Measurements from ENCODE around the gene TMEM143. TPM values are rescaled to one million over a fixed set of nuclear protein-coding genes. Genes with fewer than 3 reads are reported as not detected.
"Not testable (repeated sequence)": the region's sequence is repeated elsewhere in the genome, so short reads cannot be mapped to it uniquely, and the experiment has no call there.

The TMEM143 gene
- polyA plus RNA-seq, 1 donor: 20.6 TPM

GRCh38 chr19:48329167-48329891, 34.4 kb downstream of the TMEM143 start:
- no peak for DNase-seq

- peak; percentile 93 for DNase-seq
Measured at GRCh38 chr19:48325265-48325910, 38.4 kb downstream of the TMEM143 start, which contains the start of gene EMP3. TSS of gene EMP3 (plus strand) at chr19:48325552. CDS start at chr19:48326845, 1,293 bp downstream.

DNA sequence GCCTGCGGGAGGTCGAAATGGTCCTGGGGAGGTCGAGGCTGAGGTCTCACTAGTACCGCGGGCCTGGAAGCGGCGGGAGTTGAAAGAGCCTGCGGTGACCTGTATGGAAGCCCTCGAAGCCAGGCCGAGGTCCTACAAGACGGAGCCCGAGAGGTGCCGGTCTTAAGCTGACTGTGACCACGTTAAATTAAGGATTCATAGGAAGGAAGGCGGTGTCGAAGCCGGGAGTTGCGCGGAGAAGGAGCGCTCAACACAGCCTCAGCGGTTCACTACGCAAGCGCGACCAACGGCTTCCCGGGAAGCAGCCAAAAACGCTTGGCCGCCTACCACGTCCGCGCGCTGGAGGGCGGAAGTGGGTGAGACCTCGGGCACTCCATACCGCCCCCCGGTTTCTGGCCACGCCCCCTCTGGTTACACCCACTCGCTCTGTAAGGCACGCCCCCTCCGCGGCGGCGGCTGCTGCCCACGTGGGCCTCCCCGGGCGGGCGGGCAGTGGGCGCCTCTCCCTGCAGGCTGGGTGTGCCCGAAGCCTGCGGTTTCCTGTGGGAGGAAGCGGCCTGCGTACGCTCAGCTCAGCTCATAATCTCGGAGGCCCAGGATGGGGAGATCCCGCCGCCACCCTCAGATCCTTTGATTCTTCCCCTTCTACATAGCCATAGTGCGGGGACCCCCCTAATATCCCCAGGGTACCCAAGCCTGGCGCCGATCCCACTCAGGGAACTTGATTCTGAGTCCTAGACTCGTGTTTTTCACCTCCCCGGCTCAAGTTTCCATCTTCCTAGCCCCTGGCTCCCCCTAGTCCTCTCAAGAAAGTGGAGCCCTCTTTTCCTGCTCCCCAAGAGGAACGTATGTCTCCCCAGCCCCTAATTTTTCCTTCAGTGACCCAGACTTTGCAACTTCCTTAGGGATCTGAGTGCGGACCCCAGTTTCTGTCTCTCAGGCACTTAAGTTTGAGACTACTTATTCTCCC, 41.8 kb downstream of the TMEM143 start:
- DNase-seq: peak; percentile 97

DNA sequence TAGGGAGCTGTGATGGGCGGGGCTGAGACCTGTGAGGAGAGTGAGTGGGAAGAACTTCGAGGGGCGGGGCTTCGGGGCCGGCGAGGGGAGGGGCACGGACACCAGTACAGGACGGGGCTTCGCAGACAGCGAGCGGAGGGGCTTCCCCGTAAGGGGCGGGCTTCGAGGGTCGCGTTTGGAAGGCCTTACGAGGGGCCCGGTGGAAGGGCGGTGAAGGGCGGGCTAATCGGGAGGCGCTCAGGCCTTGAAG, 42.4 kb downstream of the TMEM143 start:
- peak; percentile 87 for DNase-seq

DNA sequence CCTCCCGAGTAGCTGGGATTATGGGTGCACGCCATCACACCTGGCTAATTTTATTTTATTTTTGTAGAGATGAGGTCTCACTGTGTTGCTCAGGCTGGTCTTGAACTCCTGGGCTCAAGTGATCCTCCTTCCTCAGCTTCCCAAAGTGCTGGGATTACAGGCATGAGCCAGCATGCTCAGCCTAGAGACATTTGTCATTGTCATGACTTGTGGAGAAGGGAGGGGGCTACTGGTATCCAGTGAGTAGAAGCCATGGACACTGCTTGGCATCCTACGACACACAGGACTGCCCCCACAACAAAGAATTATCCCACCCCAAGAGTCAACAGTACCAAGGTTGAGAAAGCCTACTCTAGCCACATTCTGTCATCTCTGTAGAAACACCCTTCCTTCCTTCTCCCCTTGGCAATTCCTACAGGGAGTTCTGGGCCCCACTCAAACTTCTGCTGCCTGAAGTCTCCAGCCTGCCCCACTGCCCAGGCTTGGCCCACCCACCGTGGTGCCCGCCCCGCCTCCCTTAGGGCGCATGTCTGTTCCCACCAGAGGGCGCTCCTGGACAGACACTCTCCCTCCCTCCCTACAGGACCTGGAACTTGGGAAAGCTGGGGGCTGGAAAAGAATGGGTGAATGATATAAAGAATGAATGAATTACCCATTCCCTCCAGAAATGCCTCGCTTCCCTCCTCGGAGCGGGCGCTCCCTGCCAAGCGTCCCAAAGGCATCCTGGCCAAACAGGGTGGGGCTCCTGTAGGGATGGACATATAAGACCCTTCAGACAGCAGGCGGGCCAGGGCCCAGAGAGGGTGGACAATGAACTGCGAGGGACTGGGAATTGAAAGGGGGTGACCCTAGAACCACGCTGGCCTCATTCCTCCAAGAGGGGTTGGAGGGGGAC, 43.8 kb downstream of the TMEM143 start:
- peak; percentile 55 for DNase-seq

GRCh38 chr19:48318286-48318987, 45.3 kb downstream of the TMEM143 start:
- DNase-seq: no peak

DNA sequence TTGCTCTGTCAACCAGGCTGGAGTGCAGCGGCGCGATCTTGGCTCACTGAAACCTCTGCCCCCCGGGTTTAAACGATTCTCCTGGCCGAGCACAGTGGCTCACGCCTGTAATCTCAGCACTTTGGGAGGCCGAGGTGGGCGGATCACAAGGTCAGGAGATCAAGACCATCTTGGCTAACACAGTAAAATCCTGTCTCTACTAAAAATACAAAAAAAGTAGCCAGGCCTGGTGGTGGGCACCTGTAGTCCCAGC, 46.1 kb downstream of the TMEM143 start:
- not testable (repeated sequence) for DNase-seq

GRCh38 chr19:48315712-48316111, 48.0 kb downstream of the TMEM143 start:
- no peak for DNase-seq

DNA sequence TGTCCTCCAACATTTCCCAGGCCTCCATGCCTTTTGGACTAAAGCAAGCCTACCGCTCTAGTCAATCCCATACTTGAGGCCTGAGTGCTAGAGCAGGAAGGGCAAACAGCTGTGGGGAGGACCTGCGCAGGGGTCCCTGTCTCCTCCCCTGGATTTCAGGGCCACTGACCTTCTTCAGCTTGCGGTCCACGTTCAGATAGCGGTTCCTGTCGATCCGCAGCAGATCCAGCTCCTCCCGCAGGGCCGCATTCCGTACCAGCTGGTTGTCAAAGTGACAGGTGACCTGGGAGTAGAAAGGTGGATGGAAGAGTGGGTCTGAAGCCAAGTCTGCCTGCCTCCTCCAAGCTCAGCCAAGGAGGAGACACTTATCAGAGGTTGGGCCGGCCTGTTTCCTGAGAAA, 52.4 kb downstream of the TMEM143 start:
- no peak for DNase-seq

DNA sequence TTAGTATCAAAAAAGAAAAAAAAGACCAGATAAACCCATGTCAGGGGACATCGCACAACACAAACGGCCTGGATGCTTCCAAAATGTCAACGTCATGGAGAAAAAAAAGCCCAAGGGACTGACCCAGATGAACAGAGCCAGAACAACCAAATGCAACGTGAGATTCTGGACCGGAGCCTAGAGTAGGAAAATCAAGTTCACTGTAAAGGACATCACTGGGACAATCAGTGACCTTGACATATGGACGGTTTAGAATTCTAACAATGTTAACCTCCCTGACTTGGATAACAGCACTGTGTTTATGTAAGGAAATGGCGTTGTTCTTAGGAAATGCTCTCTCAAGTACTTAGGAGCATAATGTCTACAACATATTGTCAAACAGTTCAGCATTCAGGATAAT, 53.5 kb downstream of the TMEM143 start:
- DNase-seq: peak; percentile 82

DNA sequence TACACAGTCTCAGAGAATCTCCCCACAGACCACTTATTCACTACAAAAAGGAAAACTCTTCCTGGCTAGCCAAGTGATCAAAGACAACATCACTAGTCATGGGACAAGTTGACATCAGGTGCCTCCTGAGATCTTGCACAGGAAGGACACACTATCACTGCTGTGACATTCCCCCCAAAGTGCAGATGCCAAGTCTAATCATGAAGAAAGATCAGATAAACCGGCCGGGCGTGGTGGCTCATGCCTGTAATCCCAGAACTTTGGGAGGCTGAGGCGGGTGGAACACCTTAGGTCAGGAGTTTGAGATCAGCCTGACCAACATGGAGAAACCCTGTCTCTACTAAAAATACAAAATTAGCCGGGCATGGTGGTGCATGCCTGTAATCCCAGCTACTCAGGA, 54.0 kb downstream of the TMEM143 start:
- not testable (repeated sequence) for DNase-seq

DNA sequence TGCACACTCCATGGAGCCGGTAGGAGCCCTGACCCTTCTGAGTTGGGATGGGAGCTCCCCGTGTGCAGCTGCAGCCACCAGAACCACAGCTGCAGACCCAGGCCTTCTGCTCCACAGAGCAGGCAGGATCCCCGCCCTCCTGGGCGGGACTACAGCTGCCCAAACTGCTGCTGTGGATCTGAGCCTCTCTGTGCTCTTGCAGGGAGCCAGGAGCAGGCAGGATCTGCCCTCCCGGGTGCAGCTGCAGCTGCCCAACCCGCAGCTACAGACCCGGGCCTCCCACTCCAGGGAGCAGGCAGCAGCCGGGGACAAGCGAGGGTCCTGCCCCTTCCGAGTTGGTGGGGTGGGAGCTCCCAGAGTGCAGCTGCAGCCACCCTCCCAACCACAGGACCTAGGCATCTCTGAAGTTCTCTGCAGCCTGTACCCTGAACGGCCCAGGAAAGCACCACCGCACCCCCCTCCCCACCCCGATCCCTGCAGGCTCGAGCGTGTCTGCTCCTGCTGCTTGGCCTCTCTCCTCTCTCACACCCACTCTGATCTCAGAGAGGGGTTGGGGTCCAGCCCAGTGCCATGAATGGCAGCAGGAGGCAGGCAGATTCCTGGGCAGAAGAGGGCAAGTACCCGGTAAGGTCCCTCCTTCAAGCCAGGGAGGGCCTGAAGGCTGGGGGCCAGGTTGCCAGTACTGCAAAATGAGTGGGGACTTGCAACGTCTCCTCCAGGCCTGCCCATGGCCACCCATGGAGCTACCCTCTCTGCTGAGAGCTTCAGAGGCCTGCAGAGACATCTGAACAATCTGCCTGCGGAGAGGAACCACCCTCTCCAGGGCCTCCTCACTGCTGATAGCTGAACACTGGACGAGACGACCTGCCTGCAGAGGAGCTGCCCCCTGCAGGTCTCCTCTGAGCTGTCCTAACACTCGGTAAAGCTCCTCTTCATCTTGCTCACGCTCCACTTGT, 54.8 kb downstream of the TMEM143 start:
- DNase-seq: peak; percentile 79

GRCh38 chr19:48303866-48304265, 59.9 kb downstream of the TMEM143 start:
- DNase-seq: no peak

DNA sequence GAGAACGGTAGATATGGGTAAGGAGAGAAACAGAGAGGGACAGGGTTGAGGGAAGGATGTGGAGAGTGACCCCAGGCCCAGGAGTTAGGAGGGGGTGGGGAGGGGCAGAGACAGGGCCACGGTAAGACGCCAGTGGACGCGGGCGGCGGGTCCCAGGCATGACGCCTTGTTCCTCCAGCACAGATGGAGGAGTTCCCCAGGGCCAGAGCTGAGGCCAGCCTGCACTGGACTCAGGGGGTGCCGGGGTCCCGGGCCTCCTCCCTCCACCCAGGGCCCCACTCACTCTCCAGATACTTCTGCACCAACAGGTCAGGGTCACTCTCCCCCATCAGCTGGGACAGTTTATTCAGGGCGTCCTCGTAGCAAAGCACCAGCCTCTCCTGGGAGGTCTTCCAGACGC, 60.4 kb downstream of the TMEM143 start:
- DNase-seq: no peak

DNA sequence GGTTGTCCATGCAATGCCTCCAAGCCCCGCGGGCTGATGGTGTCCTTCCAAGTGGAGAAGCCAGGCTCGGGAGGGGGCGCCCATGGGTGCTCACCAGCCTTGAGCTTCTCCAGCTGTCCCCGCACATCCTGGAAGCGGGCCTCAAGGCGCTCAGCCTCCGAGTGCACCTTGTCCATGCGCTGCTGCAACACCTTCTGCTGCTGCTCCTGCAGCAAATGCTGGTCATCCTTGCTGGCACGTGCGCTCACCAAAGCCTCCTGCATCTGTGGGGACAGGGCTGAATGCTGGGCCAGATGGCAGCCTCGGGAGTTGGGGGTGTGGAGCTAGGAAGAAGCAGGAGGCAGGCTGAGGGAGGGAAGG, 61.2 kb downstream of the TMEM143 start:
- no peak for DNase-seq

DNA sequence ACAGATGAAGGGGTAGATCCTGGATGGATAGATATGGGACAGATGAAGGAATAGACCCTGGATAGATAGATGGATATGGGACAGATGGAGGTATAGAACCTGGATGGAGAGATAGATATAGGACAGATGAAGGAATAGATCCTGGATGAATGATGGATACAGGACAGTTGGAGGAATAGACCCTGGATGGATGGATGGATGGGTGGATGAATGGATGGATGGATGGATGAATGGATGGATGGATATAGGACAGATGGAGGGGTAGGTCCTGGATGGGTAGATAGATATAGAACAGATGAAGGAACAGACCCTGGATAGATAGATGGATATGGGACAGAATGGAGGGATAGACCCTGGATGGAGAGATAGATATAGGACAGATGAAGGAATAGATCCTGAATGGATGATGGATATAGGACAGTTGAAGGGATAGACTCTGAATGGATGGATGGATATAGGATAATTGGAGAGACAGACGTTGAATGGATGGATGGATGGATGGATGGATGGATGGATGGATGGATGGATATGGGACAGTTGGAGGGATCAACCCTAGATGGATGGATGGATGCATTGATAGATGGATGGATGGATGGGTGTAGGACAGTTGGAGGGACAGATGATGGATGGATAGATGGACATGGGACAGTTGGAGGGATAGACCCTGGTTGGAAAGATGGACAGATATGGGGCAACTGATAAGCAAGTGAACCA, 61.7 kb downstream of the TMEM143 start:
- no peak for DNase-seq

GRCh38 chr19:48297975-48298374, 65.8 kb downstream of the TMEM143 start:
- DNase-seq: no peak

GRCh38 chr19:48296963-48297734, 66.6 kb downstream of the TMEM143 start:
- DNase-seq: no peak

GRCh38 chr19:48295458-48295857, 68.3 kb downstream of the TMEM143 start:
- no peak for DNase-seq

Measured in hindlimb muscle (tissue), 1 donor.